H1 (cell line): ENCODE data around the gene SNRPA1. TPM values are rescaled to one million over a fixed set of nuclear protein-coding genes. Genes with fewer than 3 reads are reported as not detected.
A peak's percentile ranks its signal among the peaks of the same experiment; 100 is the strongest.

Experiments
- CTCF ChIA-PET: fragments of 300-600 bp; sonication (Branson Sonifier 250); formaldehyde crosslinking; loops from one replicate; lab custom pipeline; 2021; ENCODE audit not compliant: partially characterized antibody; lab: Charles Lee
- POLR2A ChIA-PET: fragments of 300-600 bp; sonication (Branson Sonifier 250); formaldehyde crosslinking; loops from one replicate; lab custom pipeline; 2021; ENCODE audit warnings: inconsistent platforms; ENCODE audit not compliant: partially characterized antibody; lab: Charles Lee
- DNase-seq, 2 experiments: peaks; one replicate each; pipeline versions ENCODE4 v3.0.0 to v3.0.0-alpha.2; 2010 to 2022; ENCODE audit warnings: low spot score in 2 of 2, low read depth in 1 of 2, mixed read lengths in 1 of 2
- FAIRE-seq: peaks from 2 replicates; lab custom pipeline; 2011; peaks lifted over from hg19 to GRCh38; lab: Jason Lieb, UNC
- H2AFZ ChIP-seq: 2 replicates; pipeline ENCODE4 v1.8.1; 2012; ENCODE audit warnings: low read length, inconsistent platforms
- H2AK5ac ChIP-seq: 2 replicates; pipeline ENCODE4 v1.6.1; 2013; ENCODE audit warnings: low read depth, low read length
- H2BK120ac ChIP-seq: replicated peaks from 2 replicates; pipeline ENCODE3; 2013; ENCODE audit warnings: low read depth, low read length, inconsistent platforms
- H2BK12ac ChIP-seq: 2 replicates; pipeline ENCODE4 v1.6.1; 2013; ENCODE audit warnings: low read depth, low read length
- H2BK15ac ChIP-seq: 2 replicates; pipeline ENCODE4 v1.6.1; 2013; ENCODE audit warnings: low read length
- H2BK20ac ChIP-seq: 2 replicates; pipeline ENCODE4 v1.6.1; 2013; ENCODE audit warnings: low read length
- H2BK5ac ChIP-seq: 2 replicates; pipeline ENCODE4 v1.6.1; 2013; ENCODE audit warnings: low read depth, low read length
- H3K14ac ChIP-seq: 2 replicates; pipeline ENCODE4 v1.6.1; 2013; ENCODE audit warnings: inconsistent platforms; ENCODE audit not compliant: insufficient read length
- H3K18ac ChIP-seq: 2 replicates; pipeline ENCODE4 v1.6.1; 2013; ENCODE audit warnings: low read length; ENCODE audit errors: extremely low read depth
- H3K23ac ChIP-seq: 2 replicates; pipeline ENCODE4 v1.6.1; 2013; ENCODE audit warnings: inconsistent platforms; ENCODE audit not compliant: insufficient read length
- H3K23me2 ChIP-seq: 2 replicates; pipeline ENCODE4 v1.6.1; 2013; ENCODE audit warnings: low read depth, low read length
- H3K27ac ChIP-seq: 2 replicates; pipeline ENCODE4 v1.6.1; 2011; ENCODE audit warnings: low read depth, low read length, inconsistent platforms
- H3K27me3 ChIP-seq, 4 experiments: replicated peaks in 1 of 4; 1 replicate in 1 of 4; 2 replicates in 3 of 4; pipeline versions ENCODE4 v1.6.1 to v1.8.1; 2011 to 2013; ENCODE audit warnings: low read length in 3 of 4, mild to moderate bottlenecking in 3 of 4, inconsistent platforms in 2 of 4, mixed read lengths in 2 of 4, moderate library complexity in 1 of 4; ENCODE audit not compliant: control insufficient read depth in 3 of 4, insufficient read depth in 3 of 4; ENCODE audit errors: extremely low read depth in 1 of 4
- H3K36me3 ChIP-seq, 4 experiments: 2 replicates each; pipeline versions ENCODE4 v1.6.1 to v1.8.1; 2011 to 2013; ENCODE audit warnings: mild to moderate bottlenecking in 4 of 4, low read length in 3 of 4, moderate library complexity in 2 of 4, control low read depth in 1 of 4, inconsistent platforms in 1 of 4; ENCODE audit not compliant: insufficient read depth in 4 of 4, control insufficient read depth in 2 of 4
- H3K4ac ChIP-seq: replicated peaks from 2 replicates; pipeline ENCODE3; 2013; ENCODE audit warnings: low read length, low read depth, mixed read lengths, inconsistent platforms; ENCODE audit not compliant: insufficient read length
- H3K4me1 ChIP-seq, 4 experiments: replicated peaks in 1 of 4; 1 replicate in 1 of 4; 2 replicates in 3 of 4; pipeline versions ENCODE4 v1.6.1 to v1.8.1; 2011 to 2013; ENCODE audit warnings: low read length in 3 of 4, inconsistent platforms in 2 of 4, mixed read lengths in 1 of 4; ENCODE audit not compliant: insufficient read depth in 4 of 4, control insufficient read depth in 3 of 4
- H3K4me2 ChIP-seq, 2 experiments: 2 replicates each; pipeline versions ENCODE4 v1.6.1 to v1.8.1; 2011 to 2013; ENCODE audit warnings: low read depth in 2 of 2, low read length in 2 of 2, control low read depth in 1 of 2, inconsistent platforms in 1 of 2, mild to moderate bottlenecking in 1 of 2; ENCODE audit not compliant: insufficient read depth in 1 of 2
- H3K4me3 ChIP-seq, 4 experiments: fragments of 200-600, 300-600 bp in 1 of 4; sonication (generic), shearing (Covaris generic), sonication (Bioruptor Twin) in 1 of 4; 2 replicates each; pipeline versions ENCODE4 v1.5.1 to v1.8.1; 2011 to 2016; ENCODE audit warnings: low read length in 4 of 4, low read depth in 3 of 4, control low read depth in 2 of 4, inconsistent platforms in 2 of 4, mild to moderate bottlenecking in 2 of 4, mixed read lengths in 1 of 4, moderate library complexity in 1 of 4; ENCODE audit not compliant: insufficient read depth in 2 of 4; ENCODE audit errors: extremely low read depth in 1 of 4
- H3K56ac ChIP-seq: replicated peaks from 2 replicates; pipeline ENCODE3; 2013; ENCODE audit warnings: low read depth, mild to moderate bottlenecking, mixed read lengths, low read length, inconsistent platforms; ENCODE audit not compliant: insufficient read length
- H3K79me1 ChIP-seq: 2 replicates; pipeline ENCODE4 v1.6.1; 2013; ENCODE audit warnings: low read depth, low read length, control low read depth
- H3K79me2 ChIP-seq, 2 experiments: 2 replicates each; pipeline versions ENCODE4 v1.6.1 to v1.8.1; 2012 to 2013; ENCODE audit warnings: low read length in 2 of 2, mild to moderate bottlenecking in 2 of 2, inconsistent platforms in 1 of 2; ENCODE audit not compliant: insufficient read depth in 2 of 2, control insufficient read depth in 1 of 2
- H3K9ac ChIP-seq, 4 experiments: replicated peaks in 1 of 4; 1 replicate in 1 of 4; 2 replicates in 3 of 4; pipeline versions ENCODE4 v1.6.1 to v1.8.1; 2011 to 2013; ENCODE audit warnings: low read depth in 3 of 4, low read length in 3 of 4, control low read depth in 2 of 4, mild to moderate bottlenecking in 2 of 4, moderate library complexity in 2 of 4, inconsistent platforms in 1 of 4; ENCODE audit errors: extremely low read depth in 1 of 4
- H3K9me3 ChIP-seq, 2 experiments: 2 replicates each; pipeline versions ENCODE4 v1.6.1 to v1.8.1; 2012 to 2013; ENCODE audit warnings: mild to moderate bottlenecking in 2 of 2, moderate library complexity in 2 of 2, control low read depth in 1 of 2, inconsistent platforms in 1 of 2, low read depth in 1 of 2, low read length in 1 of 2, mixed read lengths in 1 of 2; ENCODE audit not compliant: insufficient read depth in 2 of 2
- H4K20me1 ChIP-seq, 2 experiments: replicated peaks in 1 of 2; 2 replicates each; pipeline versions ENCODE3 to v1.8.1; 2011 to 2013; ENCODE audit warnings: inconsistent platforms in 2 of 2, low read length in 2 of 2, mild to moderate bottlenecking in 1 of 2; ENCODE audit not compliant: insufficient read depth in 2 of 2, control insufficient read depth in 1 of 2
- H4K5ac ChIP-seq: 2 replicates; pipeline ENCODE4 v1.6.1; 2013; ENCODE audit warnings: low read length, low read depth, mixed read lengths, inconsistent platforms; ENCODE audit not compliant: insufficient read length
- H4K8ac ChIP-seq: 2 replicates; pipeline ENCODE4 v1.8.0; 2013; ENCODE audit warnings: mild to moderate bottlenecking, moderate library complexity, low read length, inconsistent platforms; ENCODE audit not compliant: insufficient read depth; ENCODE audit errors: extremely low read depth
- H4K91ac ChIP-seq: replicated peaks from 2 replicates; pipeline ENCODE3; 2013; ENCODE audit warnings: low read length, mixed read lengths, inconsistent platforms; ENCODE audit not compliant: insufficient read length
- CEBPB ChIP-seq: IDR thresholded peaks from 2 replicates; pipeline ENCODE4 v1.6.1; 2012; ENCODE audit warnings: low read depth, low read length
- CREB1 ChIP-seq: IDR thresholded peaks from 2 replicates; pipeline ENCODE4 v1.6.1; 2012; ENCODE audit warnings: inconsistent platforms
- GABPA ChIP-seq: IDR thresholded peaks from 2 replicates; pipeline ENCODE4 v1.6.1; 2011; ENCODE audit warnings: mild to moderate bottlenecking, low read length, moderate library complexity, borderline replicate concordance; ENCODE audit not compliant: insufficient read depth
- RAD21 ChIP-seq, 2 experiments: IDR thresholded peaks in 1 of 2; conservative IDR thresholded peaks in 1 of 2; 2 replicates each; pipeline ENCODE4 v1.6.1; 2011; ENCODE audit warnings: low read depth in 2 of 2, low read length in 2 of 2, improper control_type of control experiment in 1 of 2, inconsistent platforms in 1 of 2, mild to moderate bottlenecking in 1 of 2, moderate library complexity in 1 of 2
- ZNF274 ChIP-seq: IDR thresholded peaks from 2 replicates; pipeline ENCODE4 v1.7.0; 2012; ENCODE audit warnings: low read length, borderline replicate concordance; ENCODE audit errors: extremely low read depth
- WGBS, 2 experiments: shearing (Covaris generic) in 1 of 2; methylation state at CpG; one replicate each; pipeline versions ENCODE4 v1.1.6 to v1.1.7; 2013 to 2015; ENCODE audit warnings: low lambda C conversion rate in 2 of 2, mixed read lengths in 2 of 2, inconsistent platforms in 1 of 2, low coverage in 1 of 2, missing lambda C conversion rate in 1 of 2; ENCODE audit not compliant: insufficient replicate concordance in 2 of 2, insufficient coverage in 1 of 2, insufficient read length in 1 of 2; ENCODE audit errors: extremely low coverage in 1 of 2, missing lambda C conversion rate in 1 of 2; 5-methylcytosine and 5-hydroxymethylcytosine counted together
- polyA plus RNA-seq, 7 experiments: library from polyadenylated mRNA; depleted of rRNA in 3 of 7; stranded (reverse) in 5 of 7; unstranded in 2 of 7; fragments of >200 nt in 5 of 7; fragments of 200-250 nt in 2 of 7; gene quantifications; 1 replicate in 5 of 7; 2 replicates in 1 of 7; 4 replicates in 1 of 7; pipeline versions ENCODE4 v1.2.1 to v1.2.3, GENCODE V29; 2011 to 2013; ENCODE audit warnings: missing spikeins in 2 of 7, mixed read lengths in 2 of 7
- total RNA-seq: library from RNA; stranded (reverse); fragmentation: NEBNext Ultra II Directional; extraction: Animal tissue kit (Norgen Biotek cat#: 25700); gene quantifications from 2 replicates; pipeline ENCODE4 v1.2.1, GENCODE V29; 2021
- TF ChIP-seq, protein P1 (sequence below), 3 experiments: IDR thresholded peaks; 1 replicate in 2 of 3; 2 replicates in 1 of 3; pipeline versions ENCODE4 v1.5.1 to v1.6.1; 2011; ENCODE audit warnings: low read length in 3 of 3, mild to moderate bottlenecking in 3 of 3, inconsistent platforms in 2 of 3, low read depth in 1 of 3, moderate library complexity in 1 of 3; ENCODE audit not compliant: insufficient read depth in 1 of 3; ENCODE audit errors: control extremely low read depth in 1 of 3

Gene SNRPA1
- total and polyA plus RNA-seq, 2 of the 8 experiments (the other 6 are each of a cell fraction or from before 2014, with no cell fraction given) = 140 to 221 TPM

- Histone ChIP-seq H2BK12ac (no peak overlapping the region), H3K56ac (no peak overlapping the region), H4K5ac (no peak overlapping the region), H2AK5ac (no peak overlapping the region), H2BK20ac (no peak overlapping the region), H2BK120ac (no peak overlapping the region), H3K36me3 (no peaks in the 10 kb centered on the region), H3K9me3 (no peaks in the 10 kb centered on the region), H3K23ac (no peak overlapping the region), H3K79me1 (no peaks in the 10 kb centered on the region), H3K4me2 (no peak overlapping the region; a peak in 1 of 4 replicates), H3K23me2 (no peaks in the 10 kb centered on the region), H2BK15ac (no peak overlapping the region), H3K14ac (no peak overlapping the region), H3K79me2 (no peaks in the 10 kb centered on the region), H2AFZ (peak overlapping the region; percentile 42; the same call in 1 of the 2 replicates), H4K20me1 (no peaks in the 10 kb centered on the region), H4K91ac (no peak overlapping the region), H3K4me3 (no peak overlapping the region), H3K9ac (no peak overlapping the region), H2BK5ac (no peak overlapping the region), H3K18ac (no peak overlapping the region), H3K27me3 (no peaks in the 10 kb centered on the region; a peak in 1 of 7 replicates), H4K8ac (no peak overlapping the region), H3K4ac (no peak overlapping the region), H3K27ac (no peak overlapping the region), H3K4me1 (peaks cover 0 to 3% (median 0%) of the 10 kb centered on the region in 4 experiments; a peak in 1 of 7 replicates)
- DNase-seq = peak in 1 of 2 experiments; percentile 71
- 57% methylated on average over 21 of the region's 21 CpGs; no CpG with 5 or more reads in 1 of the 2 experiments for WGBS, 2 experiments
- ChIA-PET CTCF (interaction anchor here (0.7 to 8.6 kb wide), 50 partner anchors 8 to 337 kb away, joined by 3 to 94 read pairs (median 4); no protein-coding TSS in a partner anchor), POLR2A (interaction anchor here (1.5 kb wide), 1 partner anchor 11 kb away, joined by 5 read pairs; no protein-coding TSS in a partner anchor)
- TF ChIP-seq GABPA = peak; percentile 49; the same call in 1 of the 2 replicates
- TF ChIP-seq ZNF274 = no peak
- TF ChIP-seq RAD21 (IDR thresholded peaks at IDR 0.05 in 1 of 2, conservative IDR thresholded peaks at IDR 0.05 in 1 of 2; ENCODE audit: low read depth in 2 of 2, low read length in 2 of 2) = peak; percentile 46 to 64
- TF ChIP-seq, protein P1, sequence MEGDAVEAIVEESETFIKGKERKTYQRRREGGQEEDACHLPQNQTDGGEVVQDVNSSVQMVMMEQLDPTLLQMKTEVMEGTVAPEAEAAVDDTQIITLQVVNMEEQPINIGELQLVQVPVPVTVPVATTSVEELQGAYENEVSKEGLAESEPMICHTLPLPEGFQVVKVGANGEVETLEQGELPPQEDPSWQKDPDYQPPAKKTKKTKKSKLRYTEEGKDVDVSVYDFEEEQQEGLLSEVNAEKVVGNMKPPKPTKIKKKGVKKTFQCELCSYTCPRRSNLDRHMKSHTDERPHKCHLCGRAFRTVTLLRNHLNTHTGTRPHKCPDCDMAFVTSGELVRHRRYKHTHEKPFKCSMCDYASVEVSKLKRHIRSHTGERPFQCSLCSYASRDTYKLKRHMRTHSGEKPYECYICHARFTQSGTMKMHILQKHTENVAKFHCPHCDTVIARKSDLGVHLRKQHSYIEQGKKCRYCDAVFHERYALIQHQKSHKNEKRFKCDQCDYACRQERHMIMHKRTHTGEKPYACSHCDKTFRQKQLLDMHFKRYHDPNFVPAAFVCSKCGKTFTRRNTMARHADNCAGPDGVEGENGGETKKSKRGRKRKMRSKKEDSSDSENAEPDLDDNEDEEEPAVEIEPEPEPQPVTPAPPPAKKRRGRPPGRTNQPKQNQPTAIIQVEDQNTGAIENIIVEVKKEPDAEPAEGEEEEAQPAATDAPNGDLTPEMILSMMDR (IDR thresholded peaks at IDR 0.05; ENCODE audit: control extremely low read depth in 1 of 3, insufficient read depth in 1 of 3, low read depth in 1 of 3, low read length in 3 of 3) = peak; percentile 67 to 81 (median 79)
- TF ChIP-seq CREB1 = peak; percentile 66; the same call in 1 of the 2 replicates
- peak; percentile 90 for TF ChIP-seq CEBPB
- no peak for FAIRE-seq
Observed at GRCh38 chr15:101320501-101321052, 25.5 kb upstream of the SNRPA1 start.
